ENCODE data around the gene MTAP.

Gene MTAP

GRCh38 chr9:21788752-21789151, 13.7 kb upstream of the MTAP start:
- H3K4me3 ChIP-seq (ENCODE audit: low read depth, low read length), result no peak overlapping the region

GRCh38 chr9:21789541-21790037, 12.8 kb upstream of the MTAP start:
- TF ChIP-seq, protein P1, sequence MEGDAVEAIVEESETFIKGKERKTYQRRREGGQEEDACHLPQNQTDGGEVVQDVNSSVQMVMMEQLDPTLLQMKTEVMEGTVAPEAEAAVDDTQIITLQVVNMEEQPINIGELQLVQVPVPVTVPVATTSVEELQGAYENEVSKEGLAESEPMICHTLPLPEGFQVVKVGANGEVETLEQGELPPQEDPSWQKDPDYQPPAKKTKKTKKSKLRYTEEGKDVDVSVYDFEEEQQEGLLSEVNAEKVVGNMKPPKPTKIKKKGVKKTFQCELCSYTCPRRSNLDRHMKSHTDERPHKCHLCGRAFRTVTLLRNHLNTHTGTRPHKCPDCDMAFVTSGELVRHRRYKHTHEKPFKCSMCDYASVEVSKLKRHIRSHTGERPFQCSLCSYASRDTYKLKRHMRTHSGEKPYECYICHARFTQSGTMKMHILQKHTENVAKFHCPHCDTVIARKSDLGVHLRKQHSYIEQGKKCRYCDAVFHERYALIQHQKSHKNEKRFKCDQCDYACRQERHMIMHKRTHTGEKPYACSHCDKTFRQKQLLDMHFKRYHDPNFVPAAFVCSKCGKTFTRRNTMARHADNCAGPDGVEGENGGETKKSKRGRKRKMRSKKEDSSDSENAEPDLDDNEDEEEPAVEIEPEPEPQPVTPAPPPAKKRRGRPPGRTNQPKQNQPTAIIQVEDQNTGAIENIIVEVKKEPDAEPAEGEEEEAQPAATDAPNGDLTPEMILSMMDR (IDR thresholded peaks at IDR 0.05; ENCODE audit: borderline replicate concordance, insufficient read depth, low read depth, low read length), result peak; percentile 58; the same call in 1 of the 2 replicates
- H3K4me3 ChIP-seq (ENCODE audit: low read depth, low read length), result no peak overlapping the region

More at GRCh38 chr9:21788752-21789151, 13.7 kb upstream of the MTAP start:
- TF ChIP-seq, protein P1 (IDR thresholded peaks at IDR 0.05; ENCODE audit: borderline replicate concordance, insufficient read depth, low read depth, low read length), result no peak

- TF ChIP-seq, protein P1 (IDR thresholded peaks at IDR 0.05; ENCODE audit: borderline replicate concordance, insufficient read depth, low read depth, low read length), result no peak
- no peak overlapping the region for H3K4me3 ChIP-seq (ENCODE audit: low read depth, low read length)
Measured at GRCh38 chr9:21795483-21795882, 7.0 kb upstream of the MTAP start.

GRCh38 chr9:21796768-21797167, 5.7 kb upstream of the MTAP start:
- no peak overlapping the region for H3K4me3 ChIP-seq (ENCODE audit: low read depth, low read length)
- TF ChIP-seq, protein P1 (IDR thresholded peaks at IDR 0.05; ENCODE audit: borderline replicate concordance, insufficient read depth, low read depth, low read length), result no peak

GRCh38 chr9:21800931-21801682, 1.3 kb upstream of the MTAP start:
- TF ChIP-seq, protein P1 (IDR thresholded peaks at IDR 0.05; ENCODE audit: borderline replicate concordance, insufficient read depth, low read depth, low read length), result no peak
- no peak overlapping the region for H3K4me3 ChIP-seq (ENCODE audit: low read depth, low read length)

GRCh38 chr9:21801683-21802417, 586 bp upstream of the MTAP start:
- peak overlapping the region; percentile 62 for H3K4me3 ChIP-seq (ENCODE audit: low read depth, low read length)
- TF ChIP-seq, protein P1 (IDR thresholded peaks at IDR 0.05; ENCODE audit: borderline replicate concordance, insufficient read depth, low read depth, low read length), result no peak
